ENCODE results near the gene LCE4A.

GRCh38 chr1:152758636-152759035 is 50.7 kb downstream of the LCE4A start:
- TF ChIP-seq POLR2A (IDR thresholded peaks at IDR 0.05) (no peak), EP300 (IDR thresholded peaks at IDR 0.05) (no peak)

Measured in upper lobe of left lung (tissue), 4 donors.